Naive thymus-derived CD8-positive, alpha-beta T cell (primary cell): ENCODE measurements around the gene EEF1A2. TPM values are rescaled to one million over a fixed set of nuclear protein-coding genes. Genes with fewer than 3 reads are reported as not detected.
A peak's percentile ranks its signal among the peaks of the same experiment; 100 is the strongest.

Experiments used
- ATAC-seq, 2 donors: fragments of 150-1000 bp; cut with Tn5 transposase in 1 of 2; sonication (Bioruptor Pico), chemical (Tn5 transposase) in 1 of 2; 1 replicate in 1 of 2; 2 replicates in 1 of 2; pipeline ENCODE4 v1.10.0; 2021; ENCODE audit warnings: mild to moderate bottlenecking in 2 of 2, moderate library complexity in 2 of 2
- POLR2A ChIA-PET: fragments of 350-600 bp; sonication (Branson Sonifier 250); formaldehyde crosslinking; loops from one replicate; lab custom pipeline; 2021; ENCODE audit warnings: antibody characterized with exemption; lab: Charles Lee
- DNase-seq, 10 donors: peaks; one replicate each; pipeline versions ENCODE4 v3.0.0 to v3.0.0-alpha.2; 2020 to 2022
- H3K27ac Mint-ChIP-seq, 10 donors: one replicate each; pipeline ENCODE4 v1.8.0; 2020 to 2022; ENCODE audit warnings: mild to moderate bottlenecking in 10 of 10, mixed read lengths in 10 of 10, moderate library complexity in 4 of 10, inconsistent platforms in 1 of 10
- H3K27me3 Mint-ChIP-seq, 5 donors: one replicate each; pipeline ENCODE4 v1.8.0; 2021 to 2022; ENCODE audit warnings: mixed read lengths in 5 of 5
- H3K36me3 Mint-ChIP-seq, 3 donors: one replicate each; pipeline ENCODE4 v1.8.0; 2020 to 2022; ENCODE audit warnings: mixed read lengths in 3 of 3, mild to moderate bottlenecking in 2 of 3, inconsistent platforms in 1 of 3
- H3K4me1 Mint-ChIP-seq, 4 donors: one replicate each; pipeline ENCODE4 v1.8.0; 2021 to 2022; ENCODE audit warnings: mixed read lengths in 4 of 4
- H3K4me3 Mint-ChIP-seq, 10 donors: one replicate each; pipeline ENCODE4 v1.8.0; 2020 to 2022; ENCODE audit warnings: mild to moderate bottlenecking in 10 of 10, mixed read lengths in 10 of 10, moderate library complexity in 6 of 10, inconsistent platforms in 1 of 10
- H3K9me3 Mint-ChIP-seq, 9 donors: one replicate each; pipeline ENCODE4 v1.8.0; 2020 to 2022; ENCODE audit warnings: mixed read lengths in 9 of 9, mild to moderate bottlenecking in 3 of 9, inconsistent platforms in 1 of 9, moderate library complexity in 1 of 9
- polyA plus RNA-seq, 3 donors: library from polyadenylated mRNA; unstranded; fragments of 300-500 nt; fragmentation: Illumina TruSeq; gene quantifications; one replicate each; pipeline ENCODE4 v1.2.3, GENCODE V29; 2021
- total RNA-seq, 8 experiments: library from RNA in 2 of 8; stranded (reverse) in 2 of 8; gene quantifications; one replicate each; pipeline ENCODE4 v1.2.3 and lab custom pipeline; 2021 to 2026

Gene EEF1A2
- total and polyA plus RNA-seq, 5 experiments from 2014 or later, result 0.16 to 0.18 TPM; not detected in 3

GRCh38 chr20:63502671-63503172 is 3.8 kb upstream of the EEF1A2 start:
- peaks cover 0 to 3% (median under 1%) of the 10 kb centered on the region in 4 donors for H3K4me1 Mint-ChIP-seq
- DNase-seq (no peak), ATAC-seq (no peak)
- POLR2A ChIA-PET, result interaction anchor here (0.7 kb wide), 1 partner anchor 64 kb away, joined by 4 read pairs; no protein-coding TSS in a partner anchor
- peaks cover 7 to 33% (median 10%) of the 10 kb centered on the region in 5 donors for H3K27me3 Mint-ChIP-seq
- peaks cover 0 to 25% (median 9%) of the 10 kb centered on the region in 9 donors for H3K9me3 Mint-ChIP-seq
- no peak overlapping the region for H3K4me3 Mint-ChIP-seq
- H3K27ac Mint-ChIP-seq, result no peak overlapping the region
- peaks cover 0 to 11% (median 6%) of the 10 kb centered on the region in 3 donors for H3K36me3 Mint-ChIP-seq

DNA sequence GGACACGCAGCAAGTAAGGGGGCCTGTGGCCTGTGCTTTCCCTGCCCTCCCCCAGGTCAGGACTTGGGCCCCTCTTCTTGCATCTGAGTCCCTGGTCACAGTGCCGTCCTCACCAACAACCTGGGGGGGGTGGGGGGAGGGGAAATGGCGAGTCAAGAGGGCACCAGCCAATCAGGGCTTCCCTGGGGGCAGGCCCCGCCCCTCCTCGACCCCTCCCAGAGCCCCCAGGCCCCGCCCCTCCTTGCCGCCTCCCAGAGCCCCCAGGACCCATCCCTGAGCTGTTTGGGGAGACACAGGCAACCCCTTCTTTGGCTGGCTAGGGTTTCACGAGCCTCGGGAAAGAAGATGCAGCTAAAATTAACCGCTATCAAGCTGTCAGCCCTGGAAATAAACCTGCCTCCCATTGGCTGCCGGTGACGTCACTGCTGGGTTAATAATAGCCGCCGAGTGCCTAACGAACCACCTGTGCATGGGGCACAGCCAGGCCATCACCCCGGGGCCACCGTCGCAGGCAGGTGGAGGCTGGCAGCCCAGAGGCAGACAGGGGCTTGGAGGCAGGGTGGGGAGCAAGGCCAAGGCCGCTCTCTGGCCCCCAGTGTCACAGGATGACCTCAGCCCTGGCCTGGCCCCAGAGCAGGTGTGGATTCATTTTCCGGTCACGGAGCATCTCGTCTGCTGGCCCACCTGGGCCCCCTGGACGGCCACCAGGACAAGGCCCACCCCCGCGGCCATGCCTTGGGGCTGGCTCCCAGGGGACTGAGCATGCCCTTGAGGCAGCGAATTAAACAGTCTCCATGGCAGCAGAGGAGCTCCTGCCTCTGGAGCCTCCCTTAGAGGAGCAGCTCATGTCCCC is 3.2 kb upstream of the EEF1A2 start:
- Mint-ChIP-seq H3K36me3 (peaks cover 0 to 11% (median 6%) of the 10 kb centered on the region in 3 donors), H3K4me1 (peaks cover 0 to 3% (median under 1%) of the 10 kb centered on the region in 4 donors), H3K27me3 (peaks cover 8 to 34% (median 8%) of the 10 kb centered on the region in 5 donors), H3K4me3 (no peak overlapping the region), H3K27ac (no peak overlapping the region), H3K9me3 (peaks cover 0 to 25% (median 9%) of the 10 kb centered on the region in 9 donors)
- POLR2A ChIA-PET, result no interaction called here
- ATAC-seq (no peak), DNase-seq (no peak)

GRCh38 chr20:63500902-63501817 is 2.3 kb upstream of the EEF1A2 start:
- Mint-ChIP-seq H3K4me3 (peak overlapping the region in 7 of 10 donors; percentile 14 to 75 (median 43)), H3K9me3 (peaks cover 0 to 21% (median 9%) of the 10 kb centered on the region in 9 donors)

GRCh38 chr20:63500151-63500901 is 1.4 kb upstream of the EEF1A2 start:
- POLR2A ChIA-PET, result no interaction called here
- Mint-ChIP-seq H3K9me3 (peaks cover 0 to 18% (median 7%) of the 10 kb centered on the region in 9 donors), H3K36me3 (peaks cover 0 to 11% (median 6%) of the 10 kb centered on the region in 3 donors), H3K27me3 (peaks cover 6 to 32% (median 8%) of the 10 kb centered on the region in 5 donors), H3K27ac (no peak overlapping the region), H3K4me3 (peak overlapping the region in 5 of 10 donors; percentile 14 to 62 (median 26)), H3K4me1 (peaks cover 0 to 6% (median 3%) of the 10 kb centered on the region in 4 donors)
- DNase-seq, result no peak
- no peak for ATAC-seq

More at GRCh38 chr20:63500902-63501817, 2.3 kb upstream of the EEF1A2 start:
- ATAC-seq, result no peak
- H3K27ac Mint-ChIP-seq, result no peak overlapping the region
- peaks cover 0 to 5% (median 2%) of the 10 kb centered on the region in 4 donors for H3K4me1 Mint-ChIP-seq
- peaks cover 0 to 11% (median 6%) of the 10 kb centered on the region in 3 donors for H3K36me3 Mint-ChIP-seq
- no peak for DNase-seq
- POLR2A ChIA-PET, result no interaction called here
- H3K27me3 Mint-ChIP-seq, result peaks cover 6 to 32% (median 8%) of the 10 kb centered on the region in 5 donors

- Mint-ChIP-seq H3K4me3 (peak overlapping the region in 3 of 10 donors; percentile 26 to 48 (median 32)), H3K27ac (no peak overlapping the region), H3K36me3 (peaks cover 0 to 4% (median 0%) of the 10 kb centered on the region in 3 donors), H3K4me1 (peaks cover 0 to 6% (median 3%) of the 10 kb centered on the region in 4 donors), H3K27me3 (peaks cover 3 to 29% (median 6%) of the 10 kb centered on the region in 5 donors), H3K9me3 (peaks cover 0 to 9% (median 2%) of the 10 kb centered on the region in 9 donors)
- DNase-seq, result no peak
- POLR2A ChIA-PET, result no interaction called here
- ATAC-seq, result peak; percentile 33 to 35
Observed at GRCh38 chr20:63499338-63499969, 571 bp upstream of the EEF1A2 start.

DNA sequence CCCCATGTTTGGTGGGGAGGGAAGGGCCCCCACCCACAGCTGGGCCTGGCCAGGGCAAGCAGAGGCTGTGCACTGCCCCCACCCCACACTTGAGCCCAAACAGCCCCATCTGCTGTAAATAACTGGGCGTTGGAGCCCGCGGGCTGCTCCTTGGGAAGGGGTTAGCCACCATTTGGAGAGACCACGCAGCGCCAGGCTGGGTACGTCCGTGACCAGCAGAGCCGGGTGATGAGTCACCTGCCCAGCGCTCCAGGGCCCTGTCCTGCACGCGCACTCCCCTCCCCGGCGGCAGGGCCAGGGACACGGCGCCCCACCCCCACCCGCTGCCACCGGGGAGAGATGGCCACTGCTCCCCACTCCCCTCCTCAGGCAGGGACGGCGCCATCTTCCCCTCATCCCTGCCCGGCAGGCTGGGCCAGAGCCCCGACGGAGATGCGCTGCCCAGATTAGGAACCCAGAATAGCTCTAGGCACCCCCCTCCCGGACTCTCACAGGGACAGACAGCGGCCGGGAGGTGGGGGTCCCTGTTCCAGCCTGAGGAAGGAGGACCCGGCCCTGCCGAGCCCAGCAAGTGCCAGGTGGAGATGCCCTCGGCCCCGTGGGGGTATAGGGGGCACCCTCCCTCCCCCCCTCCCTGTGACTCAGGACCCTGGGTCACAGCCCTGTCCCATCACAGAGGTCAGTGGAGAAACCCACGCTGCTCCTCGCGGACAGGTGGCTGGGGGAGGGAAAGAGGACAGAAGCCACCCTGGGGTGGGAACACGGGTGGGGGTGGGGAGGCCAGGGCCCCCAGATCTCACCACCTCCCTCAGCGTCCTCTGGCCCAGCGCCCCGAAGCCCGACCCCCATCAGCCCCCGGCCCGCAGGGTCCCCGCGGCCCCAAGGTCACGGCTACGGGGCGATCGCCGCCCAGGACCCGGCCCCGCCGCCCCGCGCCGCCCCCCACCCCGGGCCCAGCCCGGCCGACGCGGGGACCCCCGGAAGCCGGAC is 642 bp downstream of the EEF1A2 start:
- DNase-seq (no peak), ATAC-seq (no peak)
- Mint-ChIP-seq H3K4me3 (peak overlapping the region in 6 of 10 donors; percentile 31 to 62 (median 46)), H3K27ac (no peak overlapping the region), H3K27me3 (peaks cover 3 to 23% (median 4%) of the 10 kb centered on the region in 5 donors), H3K4me1 (peaks cover 0 to 6% (median 3%) of the 10 kb centered on the region in 4 donors), H3K9me3 (no peaks in the 10 kb centered on the region), H3K36me3 (no peaks in the 10 kb centered on the region)
- POLR2A ChIA-PET, result interaction anchor here (3.0 kb wide), 1 partner anchor 21 kb away, joined by 41 read pairs; the partner anchor contains the start of gene PPDPF

DNA sequence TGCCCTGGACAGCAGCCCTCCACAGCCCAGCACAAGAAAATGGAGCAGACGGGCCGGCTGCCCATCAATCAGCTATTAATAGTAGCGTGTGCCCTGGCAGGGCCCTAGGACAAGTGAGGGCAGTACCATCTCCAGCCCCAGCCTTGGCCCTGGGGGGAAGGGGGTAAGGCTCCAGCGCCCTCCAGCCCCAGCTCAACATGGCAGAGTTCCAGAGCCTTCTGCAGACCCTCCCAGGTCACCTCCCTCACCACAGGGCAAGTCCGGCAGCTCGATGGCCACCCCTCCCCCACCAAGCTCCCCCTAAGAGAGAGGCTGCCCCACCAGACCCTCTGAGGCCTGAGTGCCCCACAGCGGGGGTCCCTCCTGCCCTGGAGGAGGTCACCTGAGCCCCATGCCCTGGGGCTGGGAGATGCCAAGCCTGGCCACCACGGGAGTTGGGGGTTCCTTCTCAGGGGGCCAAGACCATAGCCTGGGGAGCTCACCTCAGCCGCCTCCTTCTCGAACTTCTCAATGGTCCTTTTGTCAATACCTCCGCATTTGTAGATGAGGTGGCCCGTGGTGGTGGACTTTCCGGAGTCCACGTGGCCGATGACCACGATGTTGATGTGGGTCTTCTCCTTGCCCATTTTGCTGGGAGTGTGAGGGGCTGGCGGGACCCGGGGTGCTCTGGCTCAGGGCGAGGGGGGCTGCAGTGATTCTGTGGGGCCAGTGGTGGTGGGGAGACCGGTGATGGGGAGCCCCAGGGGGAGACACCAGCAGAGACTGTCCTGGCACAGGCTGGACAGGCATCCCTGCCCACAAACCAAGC is 1.5 kb downstream of the EEF1A2 start:
- peaks cover 0 to 4% (median 0%) of the 10 kb centered on the region in 9 donors for H3K9me3 Mint-ChIP-seq
- ATAC-seq (no peak), DNase-seq (no peak)
- H3K4me1 Mint-ChIP-seq, result peaks cover 0 to 6% (median 3%) of the 10 kb centered on the region in 4 donors
- H3K4me3 Mint-ChIP-seq, result peak overlapping the region in 7 of 10 donors; percentile 18 to 68 (median 50)
- POLR2A ChIA-PET, result interaction anchor here (0.8 to 3.0 kb wide), 4 partner anchors 22 to 459 kb away, joined by 3 to 41 read pairs (median 4); partner anchors contain the start of genes PPDPF, PTK6 and UCKL1
- peak overlapping the region in 1 of 10 donors; percentile 53 for H3K27ac Mint-ChIP-seq
- H3K36me3 Mint-ChIP-seq, result no peaks in the 10 kb centered on the region
- H3K27me3 Mint-ChIP-seq, result peaks cover 3 to 27% (median 10%) of the 10 kb centered on the region in 5 donors

- peaks cover 0 to 10% (median 0%) of the 10 kb centered on the region in 9 donors for H3K9me3 Mint-ChIP-seq
- H3K36me3 Mint-ChIP-seq, result no peaks in the 10 kb centered on the region
- H3K4me1 Mint-ChIP-seq, result peaks cover 0 to 6% (median 3%) of the 10 kb centered on the region in 4 donors
- no peak for DNase-seq
- H3K4me3 Mint-ChIP-seq, result peak overlapping the region in 7 of 10 donors; percentile 15 to 78 (median 69)
- H3K27me3 Mint-ChIP-seq, result peaks cover 3 to 32% (median 14%) of the 10 kb centered on the region in 5 donors
- H3K27ac Mint-ChIP-seq, result peak overlapping the region in 1 of 10 donors; percentile 53
- no peak for ATAC-seq
- POLR2A ChIA-PET, result interaction anchor here (0.6 to 3.0 kb wide), 5 partner anchors 23 to 562 kb away, joined by 3 to 41 read pairs (median 5); partner anchors contain the start of genes PPDPF, PTK6 and UCKL1
Observed at GRCh38 chr20:63496596-63497120, 2.2 kb downstream of the EEF1A2 start.
